ENCODE data around the gene DUOX1. TPM values are rescaled to one million over a fixed set of nuclear protein-coding genes. Genes with fewer than 3 reads are reported as not detected.

DUOX1 gene
- total and polyA plus RNA-seq, 9 of the 15 experiments (the other 6 are each of a cell fraction or from before 2014, with no cell fraction given): 0.01 to 0.22 (median 0.01) TPM; not detected in 6

GRCh38 chr15:45122719-45123118, 7.1 kb upstream of the DUOX1 start:
- WGBS (ENCODE audit: insufficient coverage, low coverage, missing lambda C conversion rate): 0% methylated on average over 7 of the region's 7 CpGs
- H3K9me3 ChIP-seq (replicated peaks; ENCODE audit: control insufficient read depth, insufficient read depth, low read depth, low read length): no peaks in the 10 kb centered on the region
- H3K79me2 ChIP-seq (ENCODE audit: control insufficient read depth, insufficient read depth, low read length): no peaks in the 10 kb centered on the region
- peaks cover 0 to 3% of the 10 kb centered on the region in 2 experiments; a peak in 3 of 5 replicates for H3K4me1 ChIP-seq (replicated peaks in 1 of 2; ENCODE audit: control insufficient read depth in 2 of 2, insufficient read depth in 2 of 2, low read length in 2 of 2)
- H3K36me3 ChIP-seq (ENCODE audit: control insufficient read depth, insufficient read depth, low read length): no peaks in the 10 kb centered on the region
- BruUV-seq (replicated peaks): no TSS peak
- DNase-seq (ENCODE audit: extremely low read depth in 1 of 4, low spot score in 3 of 4) (no peak), FAIRE-seq (no peak), ATAC-seq (no peak)
- peaks cover 7 to 35% of the 10 kb centered on the region in 2 experiments; a peak in 4 of 5 replicates for H3K27me3 ChIP-seq (ENCODE audit: control insufficient read depth in 2 of 2, insufficient read depth in 2 of 2, low read length in 2 of 2)
- no peak overlapping the region for H3K4me2 ChIP-seq (ENCODE audit: insufficient read depth, low read length)
- ChIA-PET POLR2A (interaction anchor here (0.7 to 1.1 kb wide), 4 partner anchors 9 to 38 kb away, joined by 3 to 5 read pairs (median 3); no protein-coding TSS in a partner anchor), CTCF (ENCODE audit: low intra/inter-chr PET ratio) (no interaction called here)
- H3K9me1 ChIP-seq (ENCODE audit: control insufficient read depth, insufficient read depth, low read length): no peaks in the 10 kb centered on the region
- no peak overlapping the region for H3K9ac ChIP-seq (ENCODE audit: insufficient read depth in 1 of 2, low read depth in 2 of 2, low read length in 2 of 2)
- no peak overlapping the region for H3K4me3 ChIP-seq
- intact Hi-C loops (cut with micrococcal nuclease) (no loop called here), in situ Hi-C loops (cut with MboI) (loop anchor here (25.0 kb wide), 1 partner anchor 160 kb away; the partner anchor contains the start of gene TERB2)
- no peak overlapping the region for H2AFZ ChIP-seq (ENCODE audit: low read depth, low read length)
- TF ChIP-seq PHB2 (IDR thresholded peaks at IDR 0.05; ENCODE audit: low read depth): no peak
- peak; percentile 57 for TF ChIP-seq NFIC (IDR thresholded peaks at IDR 0.05)
- H3K27ac ChIP-seq (ENCODE audit: extremely low read depth, low read depth, low read length): no peak overlapping the region
- H4K20me1 ChIP-seq (replicated peaks; ENCODE audit: control insufficient read depth, insufficient read depth, low read length): no peaks in the 10 kb centered on the region

GRCh38 chr15:45123397-45123796, 6.4 kb upstream of the DUOX1 start:
- H3K27me3 ChIP-seq (ENCODE audit: control insufficient read depth in 2 of 2, insufficient read depth in 2 of 2, low read length in 2 of 2): peaks cover 10 to 41% of the 10 kb centered on the region in 2 experiments; a peak in 4 of 5 replicates
- H3K4me3 ChIP-seq: no peak overlapping the region
- no peak overlapping the region for H2AFZ ChIP-seq (ENCODE audit: low read depth, low read length)
- H3K9me3 ChIP-seq (replicated peaks; ENCODE audit: control insufficient read depth, insufficient read depth, low read depth, low read length): no peaks in the 10 kb centered on the region
- in situ Hi-C loops (cut with MboI): loop anchor here (25.0 kb wide), 1 partner anchor 161 kb away; the partner anchor contains the start of gene TERB2
- POLR2A ChIA-PET: no interaction called here
- no peak for FAIRE-seq
- no peaks in the 10 kb centered on the region for H3K9me1 ChIP-seq (ENCODE audit: control insufficient read depth, insufficient read depth, low read length)
- H3K4me2 ChIP-seq (ENCODE audit: insufficient read depth, low read length): no peak overlapping the region
- no peaks in the 10 kb centered on the region for H3K79me2 ChIP-seq (ENCODE audit: control insufficient read depth, insufficient read depth, low read length)
- no TSS peak for BruUV-seq (replicated peaks)
- H3K36me3 ChIP-seq (ENCODE audit: control insufficient read depth, insufficient read depth, low read length): no peaks in the 10 kb centered on the region
- no peak for DNase-seq (ENCODE audit: extremely low read depth in 1 of 4, low spot score in 3 of 4)
- intact Hi-C loops (cut with micrococcal nuclease): no loop called here
- H3K27ac ChIP-seq (ENCODE audit: extremely low read depth, low read depth, low read length): no peak overlapping the region
- no peaks in the 10 kb centered on the region for H4K20me1 ChIP-seq (replicated peaks; ENCODE audit: control insufficient read depth, insufficient read depth, low read length)
- H3K9ac ChIP-seq (ENCODE audit: insufficient read depth in 1 of 2, low read depth in 2 of 2, low read length in 2 of 2): no peak overlapping the region
- ATAC-seq: no peak
- CTCF ChIA-PET (ENCODE audit: low intra/inter-chr PET ratio): no interaction called here
- H3K4me1 ChIP-seq (replicated peaks in 1 of 2; ENCODE audit: control insufficient read depth in 2 of 2, insufficient read depth in 2 of 2, low read length in 2 of 2): no peaks in the 10 kb centered on the region; a peak in 2 of 5 replicates
- no peak for TF ChIP-seq HDAC6 (IDR thresholded peaks at IDR 0.05; ENCODE audit: low read depth, low read length)
- TF ChIP-seq ZNF197 (CRISPR knock-in tag; IDR thresholded peaks at IDR 0.05; ENCODE audit: low read depth): no peak
- no peak for TF ChIP-seq MTA1 (IDR thresholded peaks at IDR 0.05; ENCODE audit: borderline replicate concordance)
- TF ChIP-seq MXD1 (CRISPR knock-in tag; IDR thresholded peaks at IDR 0.05; ENCODE audit: borderline replicate concordance, poor library complexity, severe bottlenecking): no peak
- no peak for TF ChIP-seq SRSF7 (optimal IDR thresholded peaks at IDR 0.05; ENCODE audit: low read depth, low read length)
